WTC11 (cell line): ENCODE data around the gene HOXA10. TPM values are rescaled to one million over a fixed set of nuclear protein-coding genes. Genes with fewer than 3 reads are reported as not detected.

ENCODE experiments used
- ATF1 ChIP-seq: sonication (generic); formaldehyde crosslinking; IDR thresholded peaks from 2 replicates; pipeline ENCODE4 v1.8.1; 2023; ENCODE audit warnings: mild to moderate bottlenecking, moderate library complexity, missing genetic modification reagents
- FOXJ3 ChIP-seq: sonication (generic); formaldehyde crosslinking; IDR thresholded peaks from 2 replicates; pipeline ENCODE4 v1.9.0; 2021; ENCODE audit warnings: missing genetic modification reagents, mild to moderate bottlenecking, borderline replicate concordance
- microRNA-seq: library from miRNA; unstranded; fragments of <30 nt; microRNA quantifications from one replicate; pipeline ENCODE4 v1.2.0, GENCODE V29; 2022; ENCODE audit warnings: borderline number of aligned reads
- total RNA-seq: library from RNA; stranded (reverse); gene quantifications from 3 replicates; pipeline ENCODE4 v1.2.3, GENCODE V29; 2021
- TF ChIP-seq, protein P1 (sequence below): sonication (generic); formaldehyde crosslinking; IDR thresholded peaks from 2 replicates; pipeline ENCODE4 v1.8.0; 2023; ENCODE audit warnings: mild to moderate bottlenecking, missing genetic modification reagents

Gene HOXA10
- total RNA-seq, 1 experiment from 2014 or later, result 0.07 TPM

GRCh38 chr7:27121684-27122076, 52.4 kb downstream of the HOXA10 start (continued):
- TF ChIP-seq, protein P1, sequence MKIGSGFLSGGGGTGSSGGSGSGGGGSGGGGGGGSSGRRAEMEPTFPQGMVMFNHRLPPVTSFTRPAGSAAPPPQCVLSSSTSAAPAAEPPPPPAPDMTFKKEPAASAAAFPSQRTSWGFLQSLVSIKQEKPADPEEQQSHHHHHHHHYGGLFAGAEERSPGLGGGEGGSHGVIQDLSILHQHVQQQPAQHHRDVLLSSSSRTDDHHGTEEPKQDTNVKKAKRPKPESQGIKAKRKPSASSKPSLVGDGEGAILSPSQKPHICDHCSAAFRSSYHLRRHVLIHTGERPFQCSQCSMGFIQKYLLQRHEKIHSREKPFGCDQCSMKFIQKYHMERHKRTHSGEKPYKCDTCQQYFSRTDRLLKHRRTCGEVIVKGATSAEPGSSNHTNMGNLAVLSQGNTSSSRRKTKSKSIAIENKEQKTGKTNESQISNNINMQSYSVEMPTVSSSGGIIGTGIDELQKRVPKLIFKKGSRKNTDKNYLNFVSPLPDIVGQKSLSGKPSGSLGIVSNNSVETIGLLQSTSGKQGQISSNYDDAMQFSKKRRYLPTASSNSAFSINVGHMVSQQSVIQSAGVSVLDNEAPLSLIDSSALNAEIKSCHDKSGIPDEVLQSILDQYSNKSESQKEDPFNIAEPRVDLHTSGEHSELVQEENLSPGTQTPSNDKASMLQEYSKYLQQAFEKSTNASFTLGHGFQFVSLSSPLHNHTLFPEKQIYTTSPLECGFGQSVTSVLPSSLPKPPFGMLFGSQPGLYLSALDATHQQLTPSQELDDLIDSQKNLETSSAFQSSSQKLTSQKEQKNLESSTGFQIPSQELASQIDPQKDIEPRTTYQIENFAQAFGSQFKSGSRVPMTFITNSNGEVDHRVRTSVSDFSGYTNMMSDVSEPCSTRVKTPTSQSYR, result no peak
- TF ChIP-seq ATF1 (CRISPR knock-in tag) (no peak), FOXJ3 (CRISPR knock-in tag) (no peak)

Small RNA genes lying within 50 kb of the gene (microRNA-seq; reads per million reads assigned to microRNA genes)
- gene MIR196B, result not detected

Other genes with a start within 250 kb of the HOXA10 start
- gene HOXA1, start 78.3 kb downstream of the HOXA10 start, total RNA-seq, result not detected in 3 replicates
- not detected in 3 replicates for gene HOXA2, start 71.6 kb downstream of the HOXA10 start, total RNA-seq
- gene HOXA4, start 43.6 kb downstream of the HOXA10 start, total RNA-seq, result not detected in 3 replicates
- gene HOXA5, start 30.6 kb downstream of the HOXA10 start, total RNA-seq, result 0.14 TPM in 1 of 3 replicates, not detected in the others
- not detected in 3 replicates for gene HOXA6, start 26.5 kb downstream of the HOXA10 start, total RNA-seq
- gene HOXA3, start 21.7 kb downstream of the HOXA10 start, total RNA-seq, result 0.11 TPM in 1 of 3 replicates, not detected in the others
- not detected in 3 replicates for gene HOXA7, start 17.6 kb downstream of the HOXA10 start, total RNA-seq
- not detected in 3 replicates for gene HOXA9, start 8.8 kb downstream of the HOXA10 start, total RNA-seq
- not detected in 3 replicates for gene HOXA11, start 10.9 kb upstream of the HOXA10 start, total RNA-seq
- gene HOXA13, start 25.8 kb upstream of the HOXA10 start, total RNA-seq, result not detected in 3 replicates
- not detected in 3 replicates for gene EVX1, start 68.5 kb upstream of the HOXA10 start, total RNA-seq